CD4-positive, alpha-beta memory T cell (primary cell): ENCODE measurements around the gene CFAP61. TPM values are rescaled to one million over a fixed set of nuclear protein-coding genes. Genes with fewer than 3 reads are reported as not detected.

ENCODE experiments used
- CTCF ChIA-PET: fragments of 350-600 bp; sonication (Branson Sonifier 250); formaldehyde crosslinking; loops from one replicate; lab custom pipeline; 2021; ENCODE audit warnings: inconsistent platforms; ENCODE audit not compliant: partially characterized antibody; lab: Charles Lee
- POLR2A ChIA-PET: fragments of 350-600 bp; sonication (Branson Sonifier 250); formaldehyde crosslinking; loops from one replicate; lab custom pipeline; 2021; ENCODE audit not compliant: partially characterized antibody; lab: Charles Lee
- DNase-seq, 5 donors: peaks; one replicate each; pipeline versions ENCODE4 v3.0.0 to v3.0.0-alpha.2; 2020 to 2022; ENCODE audit warnings: mixed read lengths in 1 of 5
- H3K27ac ChIP-seq: one replicate; pipeline ENCODE4 v1.7.0; 2013; ENCODE audit warnings: low read depth, low read length
- H3K27me3 ChIP-seq: 2 replicates; pipeline ENCODE4 v1.7.0; 2013; ENCODE audit warnings: mild to moderate bottlenecking, low read length, moderate library complexity; ENCODE audit not compliant: insufficient read depth
- H3K36me3 ChIP-seq: 2 replicates; pipeline ENCODE4 v1.7.0; 2013; ENCODE audit warnings: mild to moderate bottlenecking, low read length, moderate library complexity; ENCODE audit not compliant: insufficient read depth
- H3K4me1 ChIP-seq: 2 replicates; pipeline ENCODE4 v1.7.0; 2013; ENCODE audit warnings: mild to moderate bottlenecking, low read length, moderate library complexity; ENCODE audit not compliant: insufficient read depth
- H3K4me3 ChIP-seq, 2 donors: one replicate each; pipeline ENCODE4 v1.7.0; 2013; ENCODE audit warnings: low read length in 2 of 2, mild to moderate bottlenecking in 1 of 2
- H3K9me3 ChIP-seq, 2 donors: one replicate each; pipeline ENCODE4 v1.7.0; 2013; ENCODE audit warnings: low read length in 2 of 2, control low read depth in 1 of 2; ENCODE audit not compliant: control insufficient read depth in 1 of 2
- H3K27ac Mint-ChIP-seq, 7 donors: one replicate each; pipeline ENCODE4 v1.8.0; 2020 to 2021; ENCODE audit warnings: mixed read lengths in 7 of 7, mild to moderate bottlenecking in 6 of 7, inconsistent platforms in 3 of 7, moderate library complexity in 3 of 7
- H3K27me3 Mint-ChIP-seq, 2 donors: one replicate each; pipeline ENCODE4 v1.8.0; 2020 to 2021; ENCODE audit warnings: mixed read lengths in 2 of 2
- H3K36me3 Mint-ChIP-seq, 2 donors: one replicate each; pipeline ENCODE4 v1.8.0; 2020 to 2021; ENCODE audit warnings: mixed read lengths in 2 of 2, inconsistent platforms in 1 of 2, mild to moderate bottlenecking in 1 of 2
- H3K4me1 Mint-ChIP-seq, 4 donors: one replicate each; pipeline ENCODE4 v1.8.0; 2020 to 2021; ENCODE audit warnings: mixed read lengths in 4 of 4, mild to moderate bottlenecking in 1 of 4
- H3K4me3 Mint-ChIP-seq, 8 donors: one replicate each; pipeline ENCODE4 v1.8.0; 2020 to 2021; ENCODE audit warnings: mixed read lengths in 8 of 8, mild to moderate bottlenecking in 7 of 8, moderate library complexity in 6 of 8, inconsistent platforms in 3 of 8
- H3K9me3 Mint-ChIP-seq, 8 donors: one replicate each; pipeline ENCODE4 v1.8.0; 2020 to 2021; ENCODE audit warnings: mixed read lengths in 8 of 8, mild to moderate bottlenecking in 5 of 8, inconsistent platforms in 3 of 8, moderate library complexity in 1 of 8
- intact Hi-C: fragments of 100-400 bp; cut with micrococcal nuclease; formaldehyde crosslinking; loops from one replicate; pipeline ENCODE4 v1.15.1; 2023
- polyA plus RNA-seq, 2 donors: library from polyadenylated mRNA; unstranded; fragments of 300-500 nt; fragmentation: Illumina TruSeq; gene quantifications; one replicate each; pipeline ENCODE4 v1.2.3, GENCODE V29; 2021
- total RNA-seq, 2 experiments: library from RNA; stranded (reverse); gene quantifications; one replicate each; pipeline ENCODE4 v1.2.3, GENCODE V29; 2021

The CFAP61 gene
- total and polyA plus RNA-seq, 4 experiments from 2014 or later, result not detected

- CTCF ChIA-PET, result no interaction called here
- H3K4me3 Mint-ChIP-seq, result no peak overlapping the region
- intact Hi-C loops, result no loop called here
These were observed 36.7 kb downstream of the CFAP61 start for GRCh38 chr20:20089018-20089417.

DNA sequence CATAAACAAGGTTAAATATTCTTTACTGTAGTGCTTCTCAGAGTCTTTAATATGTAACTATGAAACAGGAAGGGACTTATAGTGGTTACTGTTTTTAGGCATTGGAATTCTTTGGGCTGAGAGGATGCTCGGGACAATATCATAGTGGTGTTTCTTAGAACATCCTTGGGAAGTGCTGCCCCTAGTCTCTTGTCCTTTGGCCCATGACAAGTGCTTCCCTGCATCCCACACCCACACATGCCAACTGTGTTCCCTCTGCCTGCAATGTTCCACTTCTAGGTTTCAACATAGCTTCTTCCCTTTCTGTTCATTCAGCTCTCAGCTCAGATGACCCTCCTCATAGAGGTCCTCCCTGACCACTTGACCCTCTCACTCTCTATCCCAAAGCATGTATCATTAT, 37.6 kb downstream of the CFAP61 start:
- Histone ChIP-seq H3K4me3 (no peak overlapping the region), H3K9me3 (no peaks in the 10 kb centered on the region), H3K36me3 (no peaks in the 10 kb centered on the region), H3K4me1 (no peaks in the 10 kb centered on the region), H3K27me3 (no peaks in the 10 kb centered on the region), H3K27ac (no peak overlapping the region)
- intact Hi-C loops, result no loop called here
- no peaks in the 10 kb centered on the region for H3K36me3 Mint-ChIP-seq
- DNase-seq, result no peak
- no peak overlapping the region for H3K27ac Mint-ChIP-seq
- H3K4me3 Mint-ChIP-seq, result no peak overlapping the region
- H3K9me3 Mint-ChIP-seq, result no peaks in the 10 kb centered on the region
- peaks cover 7 to 14% of the 10 kb centered on the region in 2 donors for H3K27me3 Mint-ChIP-seq
- ChIA-PET CTCF (no interaction called here), POLR2A (no interaction called here)
- no peaks in the 10 kb centered on the region for H3K4me1 Mint-ChIP-seq

More at GRCh38 chr20:20089018-20089417, 36.7 kb downstream of the CFAP61 start:
- Mint-ChIP-seq H3K27ac (no peak overlapping the region), H3K27me3 (peaks cover 5 to 11% of the 10 kb centered on the region in 2 donors), H3K36me3 (no peaks in the 10 kb centered on the region), H3K4me1 (peaks cover 0 to 6% (median 4%) of the 10 kb centered on the region in 4 donors), H3K9me3 (no peaks in the 10 kb centered on the region)
- H3K4me1 ChIP-seq, result no peaks in the 10 kb centered on the region
- no peak overlapping the region for H3K4me3 ChIP-seq
- no peaks in the 10 kb centered on the region for H3K9me3 ChIP-seq
- no peak overlapping the region for H3K27ac ChIP-seq
- POLR2A ChIA-PET, result no interaction called here
- no peak for DNase-seq
- H3K36me3 ChIP-seq, result no peaks in the 10 kb centered on the region
- H3K27me3 ChIP-seq, result no peaks in the 10 kb centered on the region

GRCh38 chr20:20092827-20093226, 40.5 kb downstream of the CFAP61 start:
- no peak overlapping the region for H3K27ac ChIP-seq
- H3K36me3 ChIP-seq, result no peaks in the 10 kb centered on the region
- ChIA-PET POLR2A (no interaction called here), CTCF (no interaction called here)
- Mint-ChIP-seq H3K4me3 (no peak overlapping the region), H3K4me1 (no peaks in the 10 kb centered on the region), H3K36me3 (no peaks in the 10 kb centered on the region), H3K27ac (no peak overlapping the region), H3K27me3 (peaks cover 9 to 14% of the 10 kb centered on the region in 2 donors), H3K9me3 (no peaks in the 10 kb centered on the region)
- H3K4me3 ChIP-seq, result no peak overlapping the region
- intact Hi-C loops, result no loop called here
- no peaks in the 10 kb centered on the region for H3K9me3 ChIP-seq
- H3K27me3 ChIP-seq, result no peaks in the 10 kb centered on the region
- H3K4me1 ChIP-seq, result no peaks in the 10 kb centered on the region
- DNase-seq, result no peak

GRCh38 chr20:20094410-20094809, 42.1 kb downstream of the CFAP61 start:
- H3K4me3 Mint-ChIP-seq, result no peak overlapping the region
- intact Hi-C loops, result no loop called here
- Histone ChIP-seq H3K4me1 (no peaks in the 10 kb centered on the region), H3K36me3 (no peaks in the 10 kb centered on the region), H3K27me3 (no peaks in the 10 kb centered on the region), H3K9me3 (no peaks in the 10 kb centered on the region), H3K27ac (no peak overlapping the region), H3K4me3 (no peak overlapping the region)
- H3K36me3 Mint-ChIP-seq, result no peaks in the 10 kb centered on the region
- ChIA-PET POLR2A (no interaction called here), CTCF (no interaction called here)
- no peaks in the 10 kb centered on the region for H3K9me3 Mint-ChIP-seq
- no peak for DNase-seq
- no peak overlapping the region for H3K27ac Mint-ChIP-seq
- peaks cover 15 to 19% of the 10 kb centered on the region in 2 donors for H3K27me3 Mint-ChIP-seq
- no peaks in the 10 kb centered on the region for H3K4me1 Mint-ChIP-seq

DNA sequence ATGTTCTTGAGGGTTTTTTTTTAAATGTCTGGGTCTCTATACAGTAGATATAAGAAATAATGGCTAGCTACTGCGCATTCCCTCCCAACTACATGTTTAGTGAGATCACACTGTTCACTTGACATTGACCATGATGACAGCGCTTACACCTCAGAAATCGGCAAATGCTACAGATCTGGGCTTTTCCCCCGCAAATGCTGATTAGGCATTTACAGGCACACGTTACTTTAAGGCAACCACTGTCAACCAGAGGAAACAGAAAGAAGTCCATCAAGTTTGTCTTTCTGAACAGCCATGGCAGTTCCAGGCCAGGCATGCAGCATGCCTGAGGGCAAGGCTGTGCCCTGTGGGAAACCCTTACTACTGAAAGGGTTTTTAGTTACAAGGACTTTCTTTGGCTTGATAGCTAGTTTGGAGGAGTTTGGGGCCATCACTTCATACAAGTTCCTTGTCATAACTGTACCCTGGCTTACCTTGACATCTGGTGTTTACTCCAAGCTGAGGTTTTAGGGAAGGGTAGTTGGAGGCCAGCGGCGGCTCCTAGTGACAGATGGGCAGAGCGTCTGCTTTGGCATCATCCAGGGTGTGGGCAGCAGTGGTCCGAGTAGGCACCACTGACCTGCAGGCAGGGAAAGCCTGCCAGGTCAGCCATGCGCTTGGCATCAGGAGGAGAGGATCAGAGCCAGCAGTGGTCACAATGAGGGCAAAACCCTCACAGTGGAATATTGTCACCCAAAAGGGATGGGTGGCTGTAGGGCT, 43.0 kb downstream of the CFAP61 start:
- no peaks in the 10 kb centered on the region for H3K27me3 ChIP-seq
- POLR2A ChIA-PET, result no interaction called here
- CTCF ChIA-PET, result no interaction called here
- Mint-ChIP-seq H3K4me1 (no peaks in the 10 kb centered on the region), H3K4me3 (no peak overlapping the region), H3K36me3 (no peaks in the 10 kb centered on the region), H3K27ac (no peak overlapping the region), H3K27me3 (peaks cover 15 to 16% of the 10 kb centered on the region in 2 donors), H3K9me3 (no peaks in the 10 kb centered on the region)
- DNase-seq, result no peak
- H3K4me3 ChIP-seq, result no peak overlapping the region
- no peaks in the 10 kb centered on the region for H3K36me3 ChIP-seq
- intact Hi-C loops, result no loop called here
- no peak overlapping the region for H3K27ac ChIP-seq
- no peaks in the 10 kb centered on the region for H3K4me1 ChIP-seq
- H3K9me3 ChIP-seq, result no peaks in the 10 kb centered on the region

DNA sequence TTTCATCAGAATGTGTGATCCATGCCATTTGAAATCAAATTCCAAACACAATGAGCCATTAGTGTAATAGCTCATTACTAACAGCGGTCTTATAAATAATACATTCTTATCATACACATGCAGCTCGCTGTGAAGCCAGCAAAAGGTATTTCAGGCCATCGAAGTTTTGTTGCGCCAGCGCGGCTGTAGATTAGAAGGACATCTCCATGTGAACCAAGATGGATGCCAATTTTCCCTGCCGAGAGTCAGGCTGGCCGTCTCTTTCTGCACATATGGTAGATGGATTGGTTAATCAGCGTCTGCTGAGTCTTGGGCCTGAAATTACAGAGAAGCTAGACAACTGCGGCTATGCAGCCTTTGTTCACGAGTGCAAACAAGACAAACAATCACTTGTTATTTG, 44.1 kb downstream of the CFAP61 start:
- DNase-seq, result no peak
- Mint-ChIP-seq H3K9me3 (no peaks in the 10 kb centered on the region), H3K36me3 (no peaks in the 10 kb centered on the region), H3K4me3 (no peak overlapping the region), H3K27ac (no peak overlapping the region), H3K27me3 (peaks cover 15 to 16% of the 10 kb centered on the region in 2 donors), H3K4me1 (no peaks in the 10 kb centered on the region)
- Histone ChIP-seq H3K4me3 (no peak overlapping the region), H3K27ac (no peak overlapping the region), H3K4me1 (no peaks in the 10 kb centered on the region), H3K27me3 (no peaks in the 10 kb centered on the region), H3K9me3 (no peaks in the 10 kb centered on the region), H3K36me3 (no peaks in the 10 kb centered on the region)
- POLR2A ChIA-PET, result no interaction called here
- CTCF ChIA-PET, result no interaction called here
- intact Hi-C loops, result no loop called here

DNA sequence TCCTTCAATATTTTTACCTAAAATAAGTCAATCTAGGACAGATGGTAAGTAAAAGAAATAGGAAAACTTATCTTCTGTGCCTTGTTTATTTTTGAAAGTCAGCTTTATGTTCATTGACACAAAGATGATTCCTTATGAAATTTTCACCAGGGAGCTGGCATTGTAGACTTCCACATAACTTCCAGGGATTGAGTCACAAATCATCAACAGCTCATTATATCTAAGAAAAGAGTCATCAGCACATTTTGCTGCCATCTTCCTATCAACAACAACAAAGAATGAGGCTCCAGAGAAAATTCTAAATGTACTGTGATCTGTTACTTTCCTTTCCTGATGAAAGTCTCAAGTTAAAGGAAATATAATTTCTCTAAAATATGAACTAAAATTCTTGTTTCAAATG, 48.5 kb downstream of the CFAP61 start:
- Mint-ChIP-seq H3K36me3 (no peaks in the 10 kb centered on the region), H3K4me1 (no peaks in the 10 kb centered on the region), H3K9me3 (no peaks in the 10 kb centered on the region), H3K27ac (no peak overlapping the region), H3K27me3 (peaks cover 14 to 17% of the 10 kb centered on the region in 2 donors), H3K4me3 (no peak overlapping the region)
- H3K4me1 ChIP-seq, result no peaks in the 10 kb centered on the region
- DNase-seq, result no peak
- no peak overlapping the region for H3K27ac ChIP-seq
- H3K36me3 ChIP-seq, result no peaks in the 10 kb centered on the region
- no peaks in the 10 kb centered on the region for H3K27me3 ChIP-seq
- intact Hi-C loops, result no loop called here
- POLR2A ChIA-PET, result no interaction called here
- no peak overlapping the region for H3K4me3 ChIP-seq
- H3K9me3 ChIP-seq, result no peaks in the 10 kb centered on the region
- CTCF ChIA-PET, result no interaction called here
